ENCODE results near the gene KCNG2.

Gene KCNG2

DNA sequence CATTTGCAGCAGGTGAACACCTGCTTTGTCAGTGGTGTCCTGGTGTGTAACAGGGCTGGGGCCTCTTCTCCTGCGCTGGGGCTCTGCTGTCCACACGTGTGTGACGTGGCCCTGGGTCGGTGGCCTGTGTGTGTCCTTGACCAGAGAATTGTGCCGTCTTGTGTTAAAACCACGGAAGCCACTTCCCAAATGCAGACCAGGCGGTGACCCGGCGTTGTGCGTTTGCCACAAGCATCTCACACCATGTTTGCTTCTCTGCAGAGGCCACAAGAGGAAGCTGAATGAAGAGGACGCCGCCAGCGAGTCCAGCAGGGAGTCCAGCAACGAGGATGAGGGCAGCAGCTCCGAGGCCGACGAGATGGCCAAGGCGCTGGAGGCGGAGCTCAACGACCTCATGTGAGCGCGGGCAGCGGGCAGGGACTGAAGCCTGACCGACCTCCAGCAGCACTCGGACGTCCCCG lies 44.3 kb upstream of the KCNG2 start:
- H3K4me3 ChIP-seq (ENCODE audit: control insufficient read depth, low read depth, low read length) = no peak overlapping the region
- DNase-seq (ENCODE audit: low read depth) = no peak
- TF ChIP-seq, protein P1, sequence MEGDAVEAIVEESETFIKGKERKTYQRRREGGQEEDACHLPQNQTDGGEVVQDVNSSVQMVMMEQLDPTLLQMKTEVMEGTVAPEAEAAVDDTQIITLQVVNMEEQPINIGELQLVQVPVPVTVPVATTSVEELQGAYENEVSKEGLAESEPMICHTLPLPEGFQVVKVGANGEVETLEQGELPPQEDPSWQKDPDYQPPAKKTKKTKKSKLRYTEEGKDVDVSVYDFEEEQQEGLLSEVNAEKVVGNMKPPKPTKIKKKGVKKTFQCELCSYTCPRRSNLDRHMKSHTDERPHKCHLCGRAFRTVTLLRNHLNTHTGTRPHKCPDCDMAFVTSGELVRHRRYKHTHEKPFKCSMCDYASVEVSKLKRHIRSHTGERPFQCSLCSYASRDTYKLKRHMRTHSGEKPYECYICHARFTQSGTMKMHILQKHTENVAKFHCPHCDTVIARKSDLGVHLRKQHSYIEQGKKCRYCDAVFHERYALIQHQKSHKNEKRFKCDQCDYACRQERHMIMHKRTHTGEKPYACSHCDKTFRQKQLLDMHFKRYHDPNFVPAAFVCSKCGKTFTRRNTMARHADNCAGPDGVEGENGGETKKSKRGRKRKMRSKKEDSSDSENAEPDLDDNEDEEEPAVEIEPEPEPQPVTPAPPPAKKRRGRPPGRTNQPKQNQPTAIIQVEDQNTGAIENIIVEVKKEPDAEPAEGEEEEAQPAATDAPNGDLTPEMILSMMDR (conservative IDR thresholded peaks at IDR 0.05; ENCODE audit: control insufficient read depth, insufficient read depth, low read depth, low read length) = no peak

DNA sequence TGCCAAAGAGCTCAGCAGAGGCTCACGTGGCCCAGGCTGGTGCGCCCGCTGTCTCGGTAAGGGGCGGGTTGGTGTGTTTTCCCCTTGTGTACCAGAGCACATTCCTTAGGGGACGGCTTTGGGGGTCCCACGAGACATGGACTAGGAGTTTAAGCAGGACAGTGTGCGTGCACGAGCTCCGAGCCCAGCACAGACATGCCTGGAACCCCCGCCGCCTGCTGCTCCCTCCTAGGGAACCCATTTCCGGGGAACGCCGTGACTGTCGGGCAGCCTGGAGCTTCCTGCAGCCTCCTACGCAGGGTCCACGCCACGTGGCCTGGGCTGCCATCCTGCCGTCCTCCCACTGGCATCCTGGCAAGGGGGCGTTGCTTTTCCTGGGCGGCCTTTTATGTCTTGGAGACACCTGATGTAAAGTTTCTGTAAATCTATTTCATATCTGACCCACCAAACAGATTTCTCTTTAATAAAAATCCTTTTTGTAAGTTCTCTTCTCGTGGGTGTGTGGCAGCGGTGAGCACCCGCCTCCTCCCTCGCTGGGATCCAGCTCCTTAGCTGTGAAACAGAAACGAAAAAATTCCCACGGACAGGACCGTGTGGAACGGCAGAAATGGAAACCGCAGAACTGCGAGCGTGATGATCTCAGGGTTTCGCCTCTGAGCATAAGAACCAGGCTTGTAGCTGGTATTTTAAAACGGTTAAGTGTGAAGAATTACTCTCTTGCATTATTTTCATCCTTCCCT lies 43.5 kb upstream of the KCNG2 start:
- TF ChIP-seq, protein P1 (conservative IDR thresholded peaks at IDR 0.05; ENCODE audit: control insufficient read depth, insufficient read depth, low read depth, low read length) = no peak
- H3K4me3 ChIP-seq (ENCODE audit: control insufficient read depth, low read depth, low read length) = no peak overlapping the region
- no peak for DNase-seq (ENCODE audit: low read depth)

DNA sequence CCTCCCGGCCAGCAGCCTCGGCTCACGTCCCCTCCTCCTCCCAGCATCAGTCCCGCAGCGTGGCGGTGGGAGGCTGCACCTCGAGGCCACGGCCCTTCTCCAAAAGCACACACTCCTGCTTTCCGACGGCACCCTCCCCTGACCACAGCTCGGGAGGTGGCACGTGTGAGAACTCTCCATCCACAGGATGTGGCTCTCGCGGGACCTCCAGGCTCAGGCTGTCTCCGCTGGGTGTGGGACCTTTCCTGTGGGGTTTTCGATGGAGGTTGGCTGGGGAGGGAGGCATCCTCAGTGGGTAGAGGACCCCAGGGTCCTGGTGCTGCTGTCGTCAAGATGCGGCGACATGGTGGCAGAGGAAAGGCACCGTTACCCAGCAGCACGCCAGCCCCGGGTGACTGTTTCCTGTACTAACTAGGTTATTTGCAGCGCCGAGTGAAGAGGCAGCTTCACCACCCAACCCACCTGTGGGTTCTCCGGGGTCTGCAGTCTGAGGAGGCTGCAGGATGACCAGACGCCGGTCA lies 42.8 kb upstream of the KCNG2 start:
- TF ChIP-seq, protein P1 (conservative IDR thresholded peaks at IDR 0.05; ENCODE audit: control insufficient read depth, insufficient read depth, low read depth, low read length) = no peak
- DNase-seq (ENCODE audit: low read depth) = no peak
- no peak overlapping the region for H3K4me3 ChIP-seq (ENCODE audit: control insufficient read depth, low read depth, low read length)

DNA sequence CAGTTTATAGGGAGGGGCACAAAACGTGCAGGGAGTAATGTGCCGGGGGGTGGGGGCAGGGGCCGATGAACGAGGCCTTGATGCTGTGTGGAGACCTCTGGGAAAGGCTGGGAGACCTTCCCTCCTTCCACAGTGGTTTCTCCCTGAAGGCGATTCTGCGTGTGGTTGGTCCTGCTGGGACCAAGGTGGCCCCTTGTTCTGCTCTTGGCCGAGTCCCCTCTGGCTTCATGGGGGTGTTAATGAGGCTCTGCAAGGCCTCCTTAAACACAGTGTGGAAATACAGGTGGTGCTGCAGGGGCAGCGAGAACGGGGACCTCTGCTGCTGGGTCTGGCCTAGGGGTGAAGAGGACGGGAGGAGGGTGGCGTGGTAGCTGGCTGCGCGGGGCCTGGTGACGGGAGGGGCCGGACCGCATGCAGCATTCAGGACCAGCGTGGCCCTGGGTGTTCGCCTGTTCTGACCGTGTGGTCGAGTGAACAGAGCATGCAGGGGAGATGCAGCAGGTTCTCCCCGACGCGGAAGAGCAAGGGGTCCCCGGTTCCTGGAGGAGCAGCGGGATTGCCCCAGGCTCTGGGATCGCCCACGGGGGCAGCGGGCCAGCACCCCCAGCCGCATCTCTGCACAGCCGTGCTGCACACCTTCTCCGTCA lies 42.1 kb upstream of the KCNG2 start:
- TF ChIP-seq, protein P1 (conservative IDR thresholded peaks at IDR 0.05; ENCODE audit: control insufficient read depth, insufficient read depth, low read depth, low read length) = no peak
- H3K4me3 ChIP-seq (ENCODE audit: control insufficient read depth, low read depth, low read length) = no peak overlapping the region
- DNase-seq (ENCODE audit: low read depth) = no peak

DNA sequence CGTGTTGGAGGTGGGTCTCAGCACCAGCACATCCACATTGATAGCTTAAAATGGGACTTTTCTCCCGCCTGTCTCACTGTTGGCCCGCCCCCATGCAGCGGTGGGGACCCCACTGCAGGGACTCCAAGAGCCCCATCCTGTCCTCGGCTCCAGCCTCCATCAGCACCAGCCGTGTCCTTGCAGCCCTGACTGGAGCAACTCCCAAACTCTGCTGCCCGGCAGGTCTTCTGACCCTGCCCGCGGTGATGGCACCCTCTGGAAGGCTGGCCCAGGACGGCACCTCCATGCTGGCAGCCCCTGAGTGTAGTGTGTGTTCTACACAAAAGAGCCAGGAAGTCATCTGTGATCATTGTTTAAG lies 41.6 kb upstream of the KCNG2 start:
- no peak overlapping the region for H3K4me3 ChIP-seq (ENCODE audit: control insufficient read depth, low read depth, low read length)
- no peak for DNase-seq (ENCODE audit: low read depth)
- TF ChIP-seq, protein P1 (conservative IDR thresholded peaks at IDR 0.05; ENCODE audit: control insufficient read depth, insufficient read depth, low read depth, low read length) = no peak

DNA sequence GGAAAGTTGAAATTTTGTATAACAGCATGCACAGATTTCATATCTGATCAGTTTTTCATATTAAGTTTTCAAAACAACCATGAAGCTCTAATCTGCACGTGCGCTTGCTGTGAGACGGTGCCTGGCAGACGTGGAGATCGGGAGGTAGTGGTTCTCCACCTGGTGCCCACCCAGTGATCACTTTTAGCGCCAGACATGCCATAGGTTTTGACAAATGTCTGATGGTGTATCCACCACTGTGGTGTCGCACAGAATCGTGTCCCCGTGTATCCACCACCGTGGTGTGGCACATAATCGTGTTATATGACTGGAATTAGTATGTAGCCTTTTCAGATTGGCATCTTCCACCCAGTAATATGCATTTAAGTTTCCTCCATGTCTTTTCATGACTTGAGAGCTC lies 40.9 kb upstream of the KCNG2 start:
- H3K4me3 ChIP-seq (ENCODE audit: control insufficient read depth, low read depth, low read length) = no peak overlapping the region
- no peak for DNase-seq (ENCODE audit: low read depth)
- TF ChIP-seq, protein P1 (conservative IDR thresholded peaks at IDR 0.05; ENCODE audit: control insufficient read depth, insufficient read depth, low read depth, low read length) = no peak

Data from fibroblast of mammary gland (primary cell).